HepG2 (cell line): Measurements from ENCODE around the gene TVP23A. TPM values are rescaled to one million over a fixed set of nuclear protein-coding genes. Genes with fewer than 3 reads are reported as not detected.
A peak's percentile ranks its signal among the peaks of the same experiment; 100 is the strongest.
"Not testable (repeated sequence)": the region's sequence is repeated elsewhere in the genome, so short reads cannot be mapped to it uniquely, and the experiment has no call there.

ENCODE experiments used
- ATAC-seq: fragments of 200-7000 bp; cut with Tn5 transposase; 3 replicates; pipeline ENCODE4 v1.9.1; 2020; ENCODE audit warnings: mild to moderate bottlenecking, moderate library complexity
- BruUV-seq: library from RNA; stranded (reverse); fragments of 400-500 nt; replicated peaks from 2 replicates; lab custom pipeline; 2021; lab: Mats Ljungman, UMichigan
- CTCF ChIA-PET: fragments of 300-600 bp; formaldehyde crosslinking; extraction: SDS; loops from one replicate; lab custom pipeline; 2021; ENCODE audit warnings: low total read pairs, inconsistent platforms, low intra/inter-chr PET ratio; lab: Yijun Ruan, JAX
- POLR2A ChIA-PET: fragments of 350-600 bp; sonication (Branson Sonifier 250); formaldehyde crosslinking; loops from one replicate; lab custom pipeline; 2020; ENCODE audit warnings: antibody characterized with exemption, inconsistent platforms; lab: Yijun Ruan, JAX
- DNase-seq: peaks from one replicate; pipeline ENCODE4 v3.0.0-alpha.2; 2015; ENCODE audit warnings: low spot score
- FAIRE-seq: peaks from 3 replicates; lab custom pipeline; 2011; peaks lifted over from hg19 to GRCh38; lab: Jason Lieb, UNC
- H2AFZ ChIP-seq: one replicate; pipeline ENCODE4 v1.6.1; 2011; ENCODE audit warnings: low read length, inconsistent platforms
- H3K27ac ChIP-seq: fragments of 300-600 bp; 3 replicates; pipeline ENCODE4 v1.8.0; 2011; ENCODE audit warnings: mixed run types, mild to moderate bottlenecking, mixed read lengths, low read length, inconsistent platforms; ENCODE audit not compliant: insufficient read depth; ENCODE audit errors: extremely low read length
- H3K27me3 ChIP-seq, 2 experiments: fragments of 200-600 bp in 1 of 2; 2 replicates in 1 of 2; 3 replicates in 1 of 2; pipeline versions ENCODE4 v1.6.0 to v1.8.0; 2011; ENCODE audit warnings: low read length in 2 of 2, mild to moderate bottlenecking in 2 of 2, moderate library complexity in 2 of 2, inconsistent platforms in 1 of 2; ENCODE audit not compliant: insufficient read depth in 2 of 2, control insufficient read depth in 1 of 2
- H3K36me3 ChIP-seq, 2 experiments: fragments of 200-600 bp in 1 of 2; replicated peaks in 1 of 2; 2 replicates in 1 of 2; 3 replicates in 1 of 2; pipeline versions ENCODE4 v1.5.1 to v1.8.0; 2011; ENCODE audit warnings: low read length in 2 of 2, inconsistent platforms in 1 of 2; ENCODE audit not compliant: insufficient read depth in 2 of 2, control insufficient read depth in 1 of 2
- H3K4me1 ChIP-seq: 2 replicates; pipeline ENCODE4 v1.5.1; 2012; ENCODE audit warnings: low read length, inconsistent platforms; ENCODE audit not compliant: insufficient read depth
- H3K4me2 ChIP-seq: 2 replicates; pipeline ENCODE4 v1.6.0; 2011; ENCODE audit warnings: low read depth, low read length, inconsistent platforms
- H3K4me3 ChIP-seq, 3 experiments: fragments of 200-600 bp in 1 of 3; sonication (generic), shearing (Covaris generic) in 1 of 3; replicated peaks in 1 of 3; 2 replicates each; pipeline ENCODE4 v1.5.1; 2011 to 2016; ENCODE audit warnings: low read length in 3 of 3, inconsistent platforms in 2 of 3, low read depth in 2 of 3, mild to moderate bottlenecking in 2 of 3, control low read depth in 1 of 3, mixed read lengths in 1 of 3; ENCODE audit not compliant: insufficient read depth in 1 of 3
- H3K79me2 ChIP-seq: one replicate; pipeline ENCODE4 v1.6.1; 2011; ENCODE audit warnings: low read length, inconsistent platforms; ENCODE audit not compliant: insufficient read depth
- H3K9ac ChIP-seq: 2 replicates; pipeline ENCODE4 v1.6.0; 2011; ENCODE audit warnings: mild to moderate bottlenecking, low read depth, low read length, inconsistent platforms; ENCODE audit not compliant: insufficient read depth
- H3K9me3 ChIP-seq: 2 replicates; pipeline ENCODE4 v1.5.1; 2012; ENCODE audit warnings: mild to moderate bottlenecking, low read length
- H4K20me1 ChIP-seq: 2 replicates; pipeline ENCODE4 v1.6.0; 2011; ENCODE audit warnings: inconsistent platforms, mild to moderate bottlenecking, low read length, moderate library complexity; ENCODE audit not compliant: insufficient read depth
- FLYWCH1 ChIP-seq: sonication (generic); formaldehyde crosslinking; IDR thresholded peaks from 2 replicates; pipeline ENCODE4 v1.8.1; 2023; ENCODE audit warnings: mild to moderate bottlenecking, missing genetic modification reagents
- GATAD1 ChIP-seq: IDR thresholded peaks from 2 replicates; pipeline ENCODE4 v1.6.1; 2016; ENCODE audit warnings: missing genetic modification reagents, missing compliant biosample characterization
- KLF11 ChIP-seq: IDR thresholded peaks from 2 replicates; pipeline ENCODE4 v1.6.1; 2016; ENCODE audit warnings: missing compliant biosample characterization
- YY1 ChIP-seq: IDR thresholded peaks from 2 replicates; pipeline ENCODE4 v1.6.1; 2011; ENCODE audit warnings: low read length, low read depth, moderate library complexity, mild to moderate bottlenecking; ENCODE audit not compliant: insufficient read depth, insufficient replicate concordance
- ZNF143 ChIP-seq: sonication (generic); formaldehyde crosslinking; IDR thresholded peaks from 2 replicates; pipeline ENCODE4 v1.4.0; 2020; ENCODE audit warnings: missing genetic modification reagents
- ZNF598 ChIP-seq: sonication (generic); formaldehyde crosslinking; IDR thresholded peaks from 2 replicates; pipeline ENCODE4 v1.5.1; 2020; ENCODE audit warnings: mild to moderate bottlenecking, missing genetic modification reagents, borderline replicate concordance
- ZNF703 ChIP-seq: sonication (generic); formaldehyde crosslinking; IDR thresholded peaks from 2 replicates; pipeline ENCODE4 v1.5.1; 2020; ENCODE audit warnings: missing genetic modification reagents, mild to moderate bottlenecking, moderate library complexity, borderline replicate concordance
- ZNF713 ChIP-seq: sonication (generic); formaldehyde crosslinking; IDR thresholded peaks from 2 replicates; pipeline ENCODE4 v1.4.0; 2020; ENCODE audit warnings: mild to moderate bottlenecking, missing genetic modification reagents
- ZNF768 ChIP-seq: sonication (generic); formaldehyde crosslinking; IDR thresholded peaks from 2 replicates; pipeline ENCODE4 v1.4.0; 2020; ENCODE audit warnings: missing genetic modification reagents
- ZSCAN30 ChIP-seq: sonication (generic); formaldehyde crosslinking; IDR thresholded peaks from 2 replicates; pipeline ENCODE4 v1.5.0; 2020; ENCODE audit warnings: mild to moderate bottlenecking, missing genetic modification reagents
- WGBS: methylation state at CpG from one replicate; pipeline ENCODE4 v1.1.6; 2017; ENCODE audit warnings: low lambda C conversion rate; 5-methylcytosine and 5-hydroxymethylcytosine counted together
- in situ Hi-C: cut with HindIII; loops from 2 replicates; pipeline ENCODE4 v1.10.0; 2017; ENCODE audit warnings: low pct_unique_long_range_greater_than_20kb; ENCODE audit not compliant: extremely low pct_ligation_motif_present
- intact Hi-C: fragments of 100-400 bp; cut with micrococcal nuclease; formaldehyde crosslinking; loops from one replicate; pipeline ENCODE4 v1.10.0; 2022; ENCODE audit not compliant: unreplicated experiment
- polyA plus RNA-seq, 8 experiments: library from polyadenylated mRNA; depleted of rRNA in 3 of 8; stranded (reverse) in 7 of 8; unstranded in 1 of 8; fragments of >200 nt; fragmentation: Illumina TruSeq in 4 of 8; extraction: Trizol in 4 of 8; gene quantifications; 2 replicates each; pipeline versions ENCODE4 v1.2.1 to v1.2.3, GENCODE V29; 2011 to 2016; ENCODE audit warnings: low read depth in 4 of 8, missing spikeins in 1 of 8, mixed read lengths in 1 of 8; ENCODE audit not compliant: insufficient read depth in 1 of 8
- total RNA-seq, 5 experiments: library from RNA; depleted of rRNA; stranded (reverse); fragments of >200 nt; fragmentation: Illumina TruSeq; extraction: Trizol; gene quantifications; 2 replicates each; pipeline ENCODE4 v1.2.3, GENCODE V29; 2016; ENCODE audit warnings: low read depth in 1 of 5

Gene TVP23A
- total and polyA plus RNA-seq, 2 of the 13 experiments (the other 11 are each of a cell fraction or from before 2014, with no cell fraction given): not detected

DNA sequence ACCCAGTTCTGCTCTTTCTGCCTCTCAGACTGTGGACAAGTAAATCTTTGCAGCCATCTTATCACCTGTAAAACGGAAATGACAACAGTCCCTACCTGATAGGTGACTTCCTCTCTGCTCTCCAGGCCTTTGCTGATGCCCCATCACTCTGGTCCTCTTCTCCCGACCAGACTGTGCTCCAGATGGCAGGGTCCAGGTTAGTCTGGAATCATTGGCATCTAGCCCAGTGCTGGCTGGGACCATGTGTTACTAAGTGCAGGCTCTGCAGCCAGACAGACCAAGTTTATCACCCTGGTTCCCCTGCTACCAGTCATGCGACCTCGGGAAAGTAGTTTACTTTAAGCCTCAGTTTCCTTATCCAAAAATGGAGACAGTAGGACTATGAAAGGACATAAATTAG, 76.8 kb downstream of the TVP23A start (continued):
- 0 out of 2 replicates have a peak, but pooled peaks have one; percentile 31 for TF ChIP-seq ZNF598 (CRISPR knock-in tag)

DNA sequence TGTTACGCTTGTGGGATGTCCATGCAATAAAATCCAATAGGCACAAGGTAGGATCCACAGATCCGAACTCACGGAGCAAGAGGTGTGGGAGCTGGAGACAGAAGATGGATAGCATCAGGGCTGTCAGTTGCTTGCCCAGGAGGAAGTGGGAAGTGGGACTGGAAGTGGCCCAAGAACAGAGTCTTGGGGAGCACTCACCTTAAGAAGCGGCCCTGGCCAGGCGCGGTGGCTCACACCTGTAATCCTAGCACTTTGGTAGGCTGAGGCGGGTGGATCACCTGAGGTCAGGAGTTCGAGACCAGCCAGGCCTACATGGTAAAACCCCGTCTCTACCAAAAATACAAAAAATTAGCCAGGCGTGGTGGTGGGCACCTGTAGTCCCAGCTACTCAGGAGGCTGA, 77.3 kb downstream of the TVP23A start:
- ATAC-seq, H3K36me3 ChIP-seq, H2AFZ ChIP-seq, BruUV-seq, H4K20me1 ChIP-seq, H3K27me3 ChIP-seq, H3K4me2 ChIP-seq, H3K27ac ChIP-seq, H3K79me2 ChIP-seq, DNase-seq, H3K9me3 ChIP-seq, H3K4me3 ChIP-seq, FAIRE-seq, intact Hi-C loops, H3K9ac ChIP-seq: not testable (repeated sequence)
- 96% methylated on average over 10 of the region's 10 CpGs for WGBS
- peaks cover 45% of the 10 kb centered on the region for H3K4me1 ChIP-seq
- CTCF ChIA-PET: interaction anchor here (1.1 kb wide), 1 partner anchor 227 kb away, joined by 3 read pairs; no protein-coding TSS in a partner anchor
- POLR2A ChIA-PET: interaction anchor here (1.5 kb wide), 1 partner anchor 221 kb away, joined by 5 read pairs; no protein-coding TSS in a partner anchor
- in situ Hi-C loops: loop anchor here (5.0 kb wide), 1 partner anchor 181 kb away; no protein-coding TSS in a partner anchor

DNA sequence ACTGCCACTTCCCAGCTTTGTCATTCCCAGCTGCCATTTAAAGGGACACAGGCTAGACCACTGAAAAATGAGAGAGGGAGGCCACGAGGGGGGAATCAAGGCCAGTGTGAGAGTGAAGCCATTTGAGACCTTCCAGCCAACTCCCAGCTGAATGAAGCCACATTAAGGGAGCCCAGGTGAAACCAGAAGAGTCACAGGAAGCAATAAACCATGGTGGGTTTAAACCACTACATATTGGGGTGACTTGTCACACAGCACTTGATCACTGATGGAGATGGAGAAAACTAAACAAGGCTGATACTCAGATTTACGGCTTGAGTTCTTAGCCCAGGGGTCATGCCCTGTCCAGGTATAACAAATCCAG, 77.8 kb downstream of the TVP23A start:
- Histone ChIP-seq H3K79me2 (no peaks in the 10 kb centered on the region), H3K9me3 (no peaks in the 10 kb centered on the region), H3K27me3 (no peaks in the 10 kb centered on the region; a peak in 1 of 5 replicates), H3K36me3 (no peaks in the 10 kb centered on the region), H2AFZ (no peak overlapping the region), H3K4me2 (no peak overlapping the region), H3K4me1 (peaks cover 45% of the 10 kb centered on the region), H3K27ac (no peak overlapping the region), H3K9ac (no peak overlapping the region), H4K20me1 (no peaks in the 10 kb centered on the region), H3K4me3 (no peak overlapping the region)
- ChIA-PET POLR2A (interaction anchor here (1.5 kb wide), 1 partner anchor 221 kb away, joined by 5 read pairs; no protein-coding TSS in a partner anchor), CTCF (no interaction called here)
- no peak for ATAC-seq
- BruUV-seq: no TSS peak
- TF ChIP-seq ZNF768: no peak
- TF ChIP-seq ZNF143 (CRISPR knock-in tag): no peak
- TF ChIP-seq KLF11 (CRISPR knock-in tag): no peak
- no peak for TF ChIP-seq ZSCAN30 (CRISPR knock-in tag)
- no peak for TF ChIP-seq ZNF703 (CRISPR knock-in tag)
- TF ChIP-seq YY1: no peak
- TF ChIP-seq ZNF713 (CRISPR knock-in tag): no peak
- TF ChIP-seq GATAD1 (CRISPR knock-in tag): no peak
- no peak for TF ChIP-seq FLYWCH1
- DNase-seq: no peak
- FAIRE-seq: no peak
- intact Hi-C loops: no loop called here
- WGBS: 71% methylated on average over 2 of the region's 2 CpGs
- in situ Hi-C loops: loop anchor here (5.0 kb wide), 1 partner anchor 181 kb away; no protein-coding TSS in a partner anchor
